ENCODE measurements around the gene SLC25A25. TPM values are rescaled to one million over a fixed set of nuclear protein-coding genes. Genes with fewer than 3 reads are reported as not detected.
A peak's percentile ranks its signal among the peaks of the same experiment; 100 is the strongest.

SLC25A25 gene
- total RNA-seq, 1 donor, result 20.2 TPM

GRCh38 chr9:128150594-128151308 is 82.7 kb downstream of the SLC25A25 start:
- no peak overlapping the region for H3K4me3 ChIP-seq (ENCODE audit: low read depth, low read length)
- TF ChIP-seq CTCF (IDR thresholded peaks at IDR 0.05; ENCODE audit: insufficient read depth, low read length), result peak; percentile 8
- DNase-seq (ENCODE audit: low read depth), result no peak

GRCh38 chr9:128151309-128152132 is 83.5 kb downstream of the SLC25A25 start:
- TF ChIP-seq CTCF (IDR thresholded peaks at IDR 0.05; ENCODE audit: insufficient read depth, low read length), result no peak
- DNase-seq (ENCODE audit: low read depth), result no peak
- H3K4me3 ChIP-seq (ENCODE audit: low read depth, low read length), result no peak overlapping the region

GRCh38 chr9:128152133-128153059 is 84.4 kb downstream of the SLC25A25 start:
- H3K4me3 ChIP-seq (ENCODE audit: low read depth, low read length), result no peak overlapping the region
- no peak for TF ChIP-seq CTCF (IDR thresholded peaks at IDR 0.05; ENCODE audit: insufficient read depth, low read length)
- no peak for DNase-seq (ENCODE audit: low read depth)

- no peak overlapping the region for H3K4me3 ChIP-seq (ENCODE audit: low read depth, low read length)
- TF ChIP-seq CTCF (IDR thresholded peaks at IDR 0.05; ENCODE audit: insufficient read depth, low read length), result no peak
- no peak for DNase-seq (ENCODE audit: low read depth)
These were observed 85.3 kb downstream of the SLC25A25 start for GRCh38 chr9:128153060-128153946.

GRCh38 chr9:128153947-128154695 is 86.1 kb downstream of the SLC25A25 start:
- H3K4me3 ChIP-seq (ENCODE audit: low read depth, low read length), result no peak overlapping the region
- DNase-seq (ENCODE audit: low read depth), result no peak
- TF ChIP-seq CTCF (IDR thresholded peaks at IDR 0.05; ENCODE audit: insufficient read depth, low read length), result no peak
